ENCODE measurements around the gene DHCR24.

- no peak for TF ChIP-seq CTCF (IDR thresholded peaks at IDR 0.05)
- no peak for TF ChIP-seq POLR2AphosphoS5 (IDR thresholded peaks at IDR 0.05)
- no peak for TF ChIP-seq POLR2A (IDR thresholded peaks at IDR 0.05)
Measured at GRCh38 chr1:54826226-54826816, 60.7 kb downstream of the DHCR24 start.
